ENCODE data around the gene LPO. TPM values are rescaled to one million over a fixed set of nuclear protein-coding genes. Genes with fewer than 3 reads are reported as not detected.

LPO gene
- total RNA-seq, 1 experiment from 2014 or later: not detected

DNA sequence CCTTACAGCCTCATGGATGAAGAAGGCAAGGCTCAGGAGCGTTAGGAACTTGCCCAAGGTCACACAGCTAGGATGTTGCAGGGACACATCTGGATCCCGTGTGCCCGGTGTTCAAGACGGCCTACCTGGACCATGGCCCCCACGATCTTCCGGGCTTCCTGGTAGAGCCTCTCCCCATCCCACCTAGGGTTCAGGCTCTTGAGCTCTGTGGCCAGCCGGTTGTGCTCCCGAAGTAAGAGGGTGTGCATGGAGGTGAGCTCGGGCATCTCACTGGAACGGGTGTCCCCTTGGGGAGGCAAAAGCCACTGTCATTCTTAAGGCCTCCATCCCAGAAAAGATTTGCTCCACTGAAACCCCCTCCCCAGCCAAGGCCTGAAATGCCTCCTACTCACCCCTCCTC lies 37.0 kb downstream of the LPO start:
- Histone ChIP-seq H3F3A (ENCODE audit: low read length, unreplicated experiment) (no peaks in the 10 kb centered on the region), H3K9me2 (replicated peaks; ENCODE audit: low read length) (no peaks in the 10 kb centered on the region), H3K27ac (ENCODE audit: low read length) (no peak overlapping the region), H3K4me3 (ENCODE audit: low read length) (no peak overlapping the region), H3K79me2 (ENCODE audit: low read length) (no peaks in the 10 kb centered on the region), H4K20me1 (ENCODE audit: low read length) (no peaks in the 10 kb centered on the region), H2AFZ (ENCODE audit: low read length) (no peak overlapping the region), H3K27me3 (ENCODE audit: low read length) (0 out of 2 replicates have a peak, but pooled peaks cover 23% of the 10 kb centered on the region), H3K36me3 (ENCODE audit: low read depth, low read length) (no peaks in the 10 kb centered on the region), H3K9ac (ENCODE audit: low read length) (no peak overlapping the region), H3K9me3 (ENCODE audit: low read length) (no peaks in the 10 kb centered on the region), H3K4me2 (ENCODE audit: low read length) (no peak overlapping the region), H3K4me1 (ENCODE audit: insufficient read depth, low read length) (no peaks in the 10 kb centered on the region)
- DNase-seq: no peak
- no TSS peak for BruUV-seq (replicated peaks)
- intact Hi-C loops (cut with micrococcal nuclease): no loop called here
- ChIA-PET CTCF (interaction anchor here (0.7 kb wide), 1 partner anchor 49 kb away, joined by 3 read pairs; no protein-coding TSS in a partner anchor), POLR2A (ENCODE audit: unreplicated experiment) (no interaction called here)
- ATAC-seq: no peak
- no peak for TF ChIP-seq EZH2 (IDR thresholded peaks at IDR 0.05; ENCODE audit: low read length, unreplicated experiment)

DNA sequence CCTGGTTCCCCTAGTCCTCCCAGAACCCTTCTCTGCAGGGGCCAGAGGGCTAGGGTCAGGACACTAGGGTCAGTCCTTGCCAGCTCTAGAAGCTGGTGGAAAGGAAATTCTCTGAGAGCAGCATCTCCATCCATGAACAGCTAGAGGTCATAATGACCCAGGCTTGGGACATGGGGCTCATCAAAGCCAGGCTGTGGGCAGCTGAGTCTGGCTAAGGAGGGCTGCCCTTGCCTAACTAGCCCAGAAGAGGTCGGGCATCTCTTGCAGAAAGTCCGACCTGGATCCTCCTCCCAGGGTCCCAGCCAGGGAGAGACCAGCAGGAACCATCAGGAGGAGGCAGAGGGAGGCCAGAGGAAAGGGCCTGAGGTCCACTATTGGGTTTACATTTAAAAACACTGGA lies 38.0 kb downstream of the LPO start:
- Histone ChIP-seq H3K9me2 (replicated peaks; ENCODE audit: low read length) (no peaks in the 10 kb centered on the region), H3K9ac (ENCODE audit: low read length) (no peak overlapping the region), H3K36me3 (ENCODE audit: low read depth, low read length) (no peaks in the 10 kb centered on the region), H3K79me2 (ENCODE audit: low read length) (no peaks in the 10 kb centered on the region), H3F3A (ENCODE audit: low read length, unreplicated experiment) (no peaks in the 10 kb centered on the region), H3K4me1 (ENCODE audit: insufficient read depth, low read length) (no peaks in the 10 kb centered on the region), H3K4me2 (ENCODE audit: low read length) (no peak overlapping the region), H4K20me1 (ENCODE audit: low read length) (no peaks in the 10 kb centered on the region), H3K9me3 (ENCODE audit: low read length) (no peaks in the 10 kb centered on the region), H3K4me3 (ENCODE audit: low read length) (no peak overlapping the region), H3K27me3 (ENCODE audit: low read length) (0 out of 2 replicates have a peak, but pooled peaks cover 23% of the 10 kb centered on the region), H3K27ac (ENCODE audit: low read length) (no peak overlapping the region), H2AFZ (ENCODE audit: low read length) (no peak overlapping the region)
- TF ChIP-seq EZH2phosphoT487 (IDR thresholded peaks at IDR 0.05; ENCODE audit: borderline replicate concordance, low read length): no peak
- TF ChIP-seq EZH2 (IDR thresholded peaks at IDR 0.05; ENCODE audit: low read length, unreplicated experiment): no peak
- TF ChIP-seq, protein P1, sequence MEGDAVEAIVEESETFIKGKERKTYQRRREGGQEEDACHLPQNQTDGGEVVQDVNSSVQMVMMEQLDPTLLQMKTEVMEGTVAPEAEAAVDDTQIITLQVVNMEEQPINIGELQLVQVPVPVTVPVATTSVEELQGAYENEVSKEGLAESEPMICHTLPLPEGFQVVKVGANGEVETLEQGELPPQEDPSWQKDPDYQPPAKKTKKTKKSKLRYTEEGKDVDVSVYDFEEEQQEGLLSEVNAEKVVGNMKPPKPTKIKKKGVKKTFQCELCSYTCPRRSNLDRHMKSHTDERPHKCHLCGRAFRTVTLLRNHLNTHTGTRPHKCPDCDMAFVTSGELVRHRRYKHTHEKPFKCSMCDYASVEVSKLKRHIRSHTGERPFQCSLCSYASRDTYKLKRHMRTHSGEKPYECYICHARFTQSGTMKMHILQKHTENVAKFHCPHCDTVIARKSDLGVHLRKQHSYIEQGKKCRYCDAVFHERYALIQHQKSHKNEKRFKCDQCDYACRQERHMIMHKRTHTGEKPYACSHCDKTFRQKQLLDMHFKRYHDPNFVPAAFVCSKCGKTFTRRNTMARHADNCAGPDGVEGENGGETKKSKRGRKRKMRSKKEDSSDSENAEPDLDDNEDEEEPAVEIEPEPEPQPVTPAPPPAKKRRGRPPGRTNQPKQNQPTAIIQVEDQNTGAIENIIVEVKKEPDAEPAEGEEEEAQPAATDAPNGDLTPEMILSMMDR (conservative IDR thresholded peaks at IDR 0.05; ENCODE audit: low read depth, low read length): no peak
- BruUV-seq (replicated peaks): no TSS peak
- intact Hi-C loops (cut with micrococcal nuclease): no loop called here
- ChIA-PET POLR2A (ENCODE audit: unreplicated experiment) (no interaction called here), CTCF (no interaction called here)
- DNase-seq (no peak), ATAC-seq (no peak)

DNA sequence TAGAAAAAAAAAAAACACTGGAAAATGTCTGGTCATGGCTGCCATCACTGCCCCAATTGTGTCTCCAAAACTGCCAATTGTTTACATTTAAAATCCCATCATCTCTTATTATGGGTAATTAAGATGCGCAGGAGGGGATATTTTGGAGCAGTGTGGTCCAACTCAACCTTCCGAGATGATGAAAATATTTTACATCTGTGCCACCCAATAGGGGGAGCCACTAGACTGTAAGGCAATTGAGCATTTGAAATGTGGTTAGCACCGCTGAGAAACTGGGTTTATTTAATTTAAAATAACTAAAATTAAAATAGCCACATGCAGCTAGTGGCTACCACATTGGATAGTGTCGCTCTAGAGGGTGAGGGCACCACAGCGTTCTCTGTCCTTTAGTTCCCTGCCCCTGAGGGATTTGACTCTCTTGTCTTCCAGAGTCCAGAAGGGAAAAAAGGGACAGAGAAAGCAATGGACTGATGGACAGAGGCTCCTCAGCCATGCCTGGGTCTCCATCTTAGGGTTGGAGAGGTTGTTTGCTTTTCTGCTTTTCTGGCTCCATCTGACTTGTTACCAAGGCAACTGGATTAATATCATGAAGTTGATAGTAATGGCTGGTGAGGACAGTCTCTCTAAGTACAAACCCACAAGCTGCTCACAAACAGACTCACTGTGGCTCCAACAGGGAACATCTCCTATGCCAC lies 38.9 kb downstream of the LPO start:
- no TSS peak for BruUV-seq (replicated peaks)

More for the DNA sequence above, 38.9 kb downstream of the LPO start:
- intact Hi-C loops (cut with micrococcal nuclease): no loop called here
- Histone ChIP-seq H3K79me2 (ENCODE audit: low read length) (no peaks in the 10 kb centered on the region), H3K9ac (ENCODE audit: low read length) (no peak overlapping the region), H3K4me1 (ENCODE audit: insufficient read depth, low read length) (no peaks in the 10 kb centered on the region), H3K27ac (ENCODE audit: low read length) (no peak overlapping the region), H4K20me1 (ENCODE audit: low read length) (no peaks in the 10 kb centered on the region), H2AFZ (ENCODE audit: low read length) (no peak overlapping the region), H3K9me3 (ENCODE audit: low read length) (no peaks in the 10 kb centered on the region), H3K27me3 (ENCODE audit: low read length) (0 out of 2 replicates have a peak, but pooled peaks cover 19% of the 10 kb centered on the region), H3K4me3 (ENCODE audit: low read length) (no peak overlapping the region), H3K9me2 (replicated peaks; ENCODE audit: low read length) (no peaks in the 10 kb centered on the region), H3K36me3 (ENCODE audit: low read depth, low read length) (no peaks in the 10 kb centered on the region), H3K4me2 (ENCODE audit: low read length) (no peak overlapping the region), H3F3A (ENCODE audit: low read length, unreplicated experiment) (no peaks in the 10 kb centered on the region)
- DNase-seq (peak; percentile 50), ATAC-seq (no peak)
- ChIA-PET POLR2A (ENCODE audit: unreplicated experiment) (no interaction called here), CTCF (no interaction called here)
- no peak for TF ChIP-seq EZH2 (IDR thresholded peaks at IDR 0.05; ENCODE audit: low read length, unreplicated experiment)
- TF ChIP-seq, protein P1 (conservative IDR thresholded peaks at IDR 0.05; ENCODE audit: low read depth, low read length): peak; percentile 69

All from PC-3 (cell line).